Measurements from ENCODE around the gene DPEP2. TPM values are rescaled to one million over a fixed set of nuclear protein-coding genes. Genes with fewer than 3 reads are reported as not detected.

The DPEP2 gene
- total and polyA plus RNA-seq, 2 donors from 2014 or later: 0.99 to 3.1 TPM

- DNase-seq (no peak), FAIRE-seq (no peak)
- Histone ChIP-seq H3K27me3 (ENCODE audit: control insufficient read depth, insufficient read depth, low read length) (no peaks in the 10 kb centered on the region), H3K36me3 (ENCODE audit: control insufficient read depth in 2 of 3, insufficient read depth in 3 of 3, low read length in 3 of 3) (peaks cover 0 to 3% (median 0%) of the 10 kb centered on the region in 3 donors), H3K4me3 (ENCODE audit: low read length in 3 of 3) (no peak overlapping the region), H3K27ac (ENCODE audit: low read depth in 2 of 2, low read length in 2 of 2) (no peak overlapping the region), H3K9ac (ENCODE audit: low read length in 3 of 3) (no peak overlapping the region), H3K4me1 (ENCODE audit: control insufficient read depth in 2 of 3, insufficient read depth in 2 of 3, low read depth in 1 of 3, low read length in 3 of 3) (no peaks in the 10 kb centered on the region), H3K9me3 (ENCODE audit: control insufficient read depth in 2 of 3, insufficient read depth in 1 of 3, low read length in 3 of 3) (no peaks in the 10 kb centered on the region)
- intact Hi-C loops (cut with DNase I): no loop called here
- TF ChIP-seq CTCF (IDR thresholded peaks at IDR 0.05; ENCODE audit: borderline replicate concordance, extremely low read depth, insufficient read depth): no peak
These were observed 42.5 kb upstream of the DPEP2 start for GRCh38 chr16:68041783-68042182.

- intact Hi-C loops (cut with DNase I): no loop called here
- Histone ChIP-seq H3K4me1 (ENCODE audit: control insufficient read depth in 2 of 3, insufficient read depth in 2 of 3, low read depth in 1 of 3, low read length in 3 of 3) (no peaks in the 10 kb centered on the region), H3K4me3 (ENCODE audit: low read length in 3 of 3) (no peak overlapping the region), H3K27me3 (ENCODE audit: control insufficient read depth, insufficient read depth, low read length) (no peaks in the 10 kb centered on the region), H3K9me3 (ENCODE audit: control insufficient read depth in 2 of 3, insufficient read depth in 1 of 3, low read length in 3 of 3) (no peaks in the 10 kb centered on the region), H3K27ac (ENCODE audit: low read depth in 2 of 2, low read length in 2 of 2) (no peak overlapping the region), H3K36me3 (ENCODE audit: control insufficient read depth in 2 of 3, insufficient read depth in 3 of 3, low read length in 3 of 3) (peaks cover 0 to 3% (median 0%) of the 10 kb centered on the region in 3 donors), H3K9ac (ENCODE audit: low read length in 3 of 3) (peak overlapping the region in 1 of 3 donors; percentile 51)
- peak; percentile 87 for TF ChIP-seq CTCF (IDR thresholded peaks at IDR 0.05; ENCODE audit: borderline replicate concordance, extremely low read depth, insufficient read depth)
- no peak for FAIRE-seq
- peak; percentile 69 to 89 (median 80) for DNase-seq
These were observed 41.4 kb upstream of the DPEP2 start for GRCh38 chr16:68040506-68041288.

- H3K9ac ChIP-seq (ENCODE audit: low read length in 3 of 3): no peak overlapping the region
- no peak overlapping the region for H3K27ac ChIP-seq (ENCODE audit: low read depth in 2 of 2, low read length in 2 of 2)
- TF ChIP-seq CTCF (IDR thresholded peaks at IDR 0.05; ENCODE audit: borderline replicate concordance, extremely low read depth, insufficient read depth): no peak
- no peaks in the 10 kb centered on the region for H3K27me3 ChIP-seq (ENCODE audit: control insufficient read depth, insufficient read depth, low read length)
- DNase-seq (no peak), FAIRE-seq (no peak)
- H3K4me1 ChIP-seq (ENCODE audit: control insufficient read depth in 2 of 3, insufficient read depth in 2 of 3, low read depth in 1 of 3, low read length in 3 of 3): no peaks in the 10 kb centered on the region
- intact Hi-C loops (cut with DNase I): no loop called here
- H3K36me3 ChIP-seq (ENCODE audit: control insufficient read depth in 2 of 3, insufficient read depth in 3 of 3, low read length in 3 of 3): peaks cover 0 to 3% (median 0%) of the 10 kb centered on the region in 3 donors
- H3K9me3 ChIP-seq (ENCODE audit: control insufficient read depth in 2 of 3, insufficient read depth in 1 of 3, low read length in 3 of 3): no peaks in the 10 kb centered on the region
- H3K4me3 ChIP-seq (ENCODE audit: low read length in 3 of 3): no peak overlapping the region
These were observed 38.7 kb upstream of the DPEP2 start for GRCh38 chr16:68037841-68038597.
